Measurements from ENCODE around the gene COPS7B.

The COPS7B gene

GRCh38 chr2:231786177-231786916, at the start of gene COPS7B (continued):
- TF ChIP-seq, protein P1, sequence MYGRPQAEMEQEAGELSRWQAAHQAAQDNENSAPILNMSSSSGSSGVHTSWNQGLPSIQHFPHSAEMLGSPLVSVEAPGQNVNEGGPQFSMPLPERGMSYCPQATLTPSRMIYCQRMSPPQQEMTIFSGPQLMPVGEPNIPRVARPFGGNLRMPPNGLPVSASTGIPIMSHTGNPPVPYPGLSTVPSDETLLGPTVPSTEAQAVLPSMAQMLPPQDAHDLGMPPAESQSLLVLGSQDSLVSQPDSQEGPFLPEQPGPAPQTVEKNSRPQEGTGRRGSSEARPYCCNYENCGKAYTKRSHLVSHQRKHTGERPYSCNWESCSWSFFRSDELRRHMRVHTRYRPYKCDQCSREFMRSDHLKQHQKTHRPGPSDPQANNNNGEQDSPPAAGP (tag by site-specific recombination; IDR thresholded peaks at IDR 0.05), result peak; percentile 95
- TF ChIP-seq HOXC10 (CRISPR knock-in tag; IDR thresholded peaks at IDR 0.05), result 0 out of 2 replicates have a peak, but pooled peaks have one; percentile 43
- TF ChIP-seq ZNF423 (tag by site-specific recombination; IDR thresholded peaks at IDR 0.05), result peak; percentile 55; the same call in 1 of the 2 replicates
- no peak for TF ChIP-seq ZNF140 (tag by site-specific recombination; IDR thresholded peaks at IDR 0.05)
- TF ChIP-seq ZNF114 (tag by site-specific recombination; IDR thresholded peaks at IDR 0.05), result no peak
- no peak for TF ChIP-seq ZNF311 (tag by site-specific recombination; IDR thresholded peaks at IDR 0.05; ENCODE audit: borderline replicate concordance)
- TF ChIP-seq ZNF366 (tag by site-specific recombination; conservative IDR thresholded peaks at IDR 0.05), result 0 out of 2 replicates have a peak, but pooled peaks have one; percentile 10
- peak; percentile 63 for TF ChIP-seq SCRT2 (tag by site-specific recombination; IDR thresholded peaks at IDR 0.05)
- no peak for TF ChIP-seq ZNF211 (tag by site-specific recombination; IDR thresholded peaks at IDR 0.05; ENCODE audit: low read depth)
- TF ChIP-seq ZBTB21 (tag by site-specific recombination; IDR thresholded peaks at IDR 0.05), result peak; percentile 56
- peak; percentile 99 for TF ChIP-seq ZNF324 (tag by site-specific recombination; IDR thresholded peaks at IDR 0.05)
- TF ChIP-seq ZNF24 (tag by site-specific recombination; IDR thresholded peaks at IDR 0.05), result peak; percentile 91
- TF ChIP-seq ZFP37 (tag by site-specific recombination; IDR thresholded peaks at IDR 0.05), result peak; percentile 84; the same call in 1 of the 2 replicates
- TF ChIP-seq ZNF623 (tag by site-specific recombination; IDR thresholded peaks at IDR 0.05), result no peak
- TF ChIP-seq HOXA7 (CRISPR knock-in tag; IDR thresholded peaks at IDR 0.05; ENCODE audit: borderline replicate concordance), result no peak
- no peak for TF ChIP-seq ZNF596 (tag by site-specific recombination; IDR thresholded peaks at IDR 0.05)
- TF ChIP-seq ZNF426 (tag by site-specific recombination; IDR thresholded peaks at IDR 0.05), result no peak
- peak; percentile 9; the same call in 1 of the 2 replicates for TF ChIP-seq GLI2 (tag by site-specific recombination; IDR thresholded peaks at IDR 0.05; ENCODE audit: borderline replicate concordance, low read depth)
- no peak for TF ChIP-seq ZNF433 (tag by site-specific recombination; IDR thresholded peaks at IDR 0.05; ENCODE audit: low read depth)
- peak; percentile 69 for TF ChIP-seq ZNF146 (tag by site-specific recombination; IDR thresholded peaks at IDR 0.05)
- no peak for TF ChIP-seq ZBTB49 (tag by site-specific recombination; IDR thresholded peaks at IDR 0.05; ENCODE audit: low read depth)
- TF ChIP-seq ZNF391 (tag by site-specific recombination; IDR thresholded peaks at IDR 0.05; ENCODE audit: borderline replicate concordance, low read depth), result peak; percentile 92
- TF ChIP-seq ZNF837 (tag by site-specific recombination; IDR thresholded peaks at IDR 0.05), result no peak
- TF ChIP-seq PRDM2 (tag by site-specific recombination; IDR thresholded peaks at IDR 0.05; ENCODE audit: borderline replicate concordance), result no peak
- peak; percentile 65; the same call in 1 of the 2 replicates for TF ChIP-seq ZBTB48 (tag by site-specific recombination; IDR thresholded peaks at IDR 0.05)
- no peak for TF ChIP-seq ZNF23 (tag by site-specific recombination; IDR thresholded peaks at IDR 0.05; ENCODE audit: borderline replicate concordance)
- peak; percentile 42; the same call in 1 of the 2 replicates for TF ChIP-seq ZNF10 (tag by site-specific recombination; IDR thresholded peaks at IDR 0.05)
- TF ChIP-seq ZNF561 (tag by site-specific recombination; IDR thresholded peaks at IDR 0.05; ENCODE audit: borderline replicate concordance), result peak; percentile 80; the same call in 1 of the 2 replicates
- TF ChIP-seq ZNF341 (tag by site-specific recombination; IDR thresholded peaks at IDR 0.05; ENCODE audit: low read depth), result peak; percentile 82
- TF ChIP-seq, protein P2, sequence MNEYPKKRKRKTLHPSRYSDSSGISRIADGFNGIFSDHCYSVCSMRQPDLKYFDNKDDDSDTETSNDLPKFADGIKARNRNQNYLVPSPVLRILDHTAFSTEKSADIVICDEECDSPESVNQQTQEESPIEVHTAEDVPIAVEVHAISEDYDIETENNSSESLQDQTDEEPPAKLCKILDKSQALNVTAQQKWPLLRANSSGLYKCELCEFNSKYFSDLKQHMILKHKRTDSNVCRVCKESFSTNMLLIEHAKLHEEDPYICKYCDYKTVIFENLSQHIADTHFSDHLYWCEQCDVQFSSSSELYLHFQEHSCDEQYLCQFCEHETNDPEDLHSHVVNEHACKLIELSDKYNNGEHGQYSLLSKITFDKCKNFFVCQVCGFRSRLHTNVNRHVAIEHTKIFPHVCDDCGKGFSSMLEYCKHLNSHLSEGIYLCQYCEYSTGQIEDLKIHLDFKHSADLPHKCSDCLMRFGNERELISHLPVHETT (tag by site-specific recombination; IDR thresholded peaks at IDR 0.05), result peak; percentile 97

Measured in HEK293 (cell line).